ENCODE results near the gene SGIP1. TPM values are rescaled to one million over a fixed set of nuclear protein-coding genes. Genes with fewer than 3 reads are reported as not detected.

SGIP1 gene
- total and polyA plus RNA-seq, 2 of the 4 experiments (the other 2 are of a cell fraction) = 27.1 to 42.7 TPM

DNA sequence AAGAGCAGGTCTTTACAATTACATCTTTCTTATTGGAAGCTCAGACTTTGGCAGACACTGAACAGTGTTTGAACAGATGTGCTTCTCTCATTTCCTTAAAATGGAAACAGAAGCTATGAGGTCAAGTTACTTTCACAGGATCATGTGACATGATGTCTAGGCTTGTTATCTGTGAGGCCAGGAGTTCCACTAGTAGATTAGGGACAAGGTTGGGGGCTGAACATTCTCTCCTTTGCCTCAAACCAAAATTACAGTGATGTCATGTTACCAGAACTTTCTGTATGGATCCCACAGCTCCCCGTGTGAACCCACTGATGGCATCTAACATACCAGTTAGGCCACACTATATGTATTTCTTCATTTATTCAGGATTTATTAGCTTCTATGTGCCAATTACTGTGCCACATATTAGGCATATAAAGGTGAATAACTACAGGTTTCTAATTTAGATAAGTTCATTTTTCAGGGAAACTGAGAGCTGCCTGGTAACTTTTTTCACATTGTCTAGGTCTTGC is 224.3 kb downstream of the SGIP1 start:
- peak; percentile 31 for DNase-seq
- ChIA-PET POLR2A (ENCODE audit: unreplicated experiment) (no interaction called here), CTCF (interaction anchor here (1.0 to 1.4 kb wide), 2 partner anchors 391 to 456 kb away, joined by 3 to 5 read pairs; no protein-coding TSS in a partner anchor)
- Histone ChIP-seq H3K4me1 (ENCODE audit: control insufficient read depth, insufficient read depth, low read length) (no peaks in the 10 kb centered on the region), H2AK9ac (replicated peaks; ENCODE audit: low read depth, low read length, poor library complexity) (no peak overlapping the region), H3K9me3 (ENCODE audit: control insufficient read depth, insufficient read depth, low read length) (no peaks in the 10 kb centered on the region), H3K4me3 (ENCODE audit: insufficient read depth, low read depth, low read length) (no peak overlapping the region), H3K14ac (replicated peaks; ENCODE audit: low read depth, low read length) (no peak overlapping the region), H2BK5ac (ENCODE audit: low read depth, low read length, poor library complexity, severe bottlenecking) (no peak overlapping the region), H2AFZ (replicated peaks; ENCODE audit: low read length, poor library complexity) (no peak overlapping the region), H4K8ac (ENCODE audit: low read depth in 2 of 2, low read length in 2 of 2) (no peak overlapping the region), H4K5ac (ENCODE audit: low read depth, low read length) (no peak overlapping the region), H3K79me1 (ENCODE audit: low read depth in 1 of 2, low read length in 2 of 2) (no peaks in the 10 kb centered on the region), H3K27ac (ENCODE audit: insufficient read depth, low read length) (no peak overlapping the region), H3K9me1 (ENCODE audit: insufficient read depth, low read length) (no peaks in the 10 kb centered on the region), H4K20me1 (ENCODE audit: insufficient read depth, low read length) (no peaks in the 10 kb centered on the region), H4K91ac (ENCODE audit: insufficient read depth, low read depth, low read length) (no peak overlapping the region), H3K56ac (ENCODE audit: extremely low read depth, insufficient read depth, low read length) (no peak overlapping the region), H3K4me2 (ENCODE audit: low read depth, low read length) (no peak overlapping the region), H2BK120ac (ENCODE audit: low read depth, low read length) (no peak overlapping the region), H2BK20ac (ENCODE audit: low read depth, low read length) (no peak overlapping the region), H2BK15ac (ENCODE audit: low read depth, low read length) (no peak overlapping the region), H2AK5ac (ENCODE audit: low read depth, low read length) (no peak overlapping the region), H3K4ac (ENCODE audit: low read depth, low read length) (no peak overlapping the region), H3K36me3 (ENCODE audit: control insufficient read depth, insufficient read depth, low read length) (no peaks in the 10 kb centered on the region), H3K18ac (ENCODE audit: low read depth, low read length) (no peak overlapping the region), H3K23ac (ENCODE audit: low read depth, low read length) (no peak overlapping the region), H3K9ac (ENCODE audit: low read depth, low read length) (no peak overlapping the region), H3K27me3 (ENCODE audit: control insufficient read depth, insufficient read depth, low read length) (no peaks in the 10 kb centered on the region)
- ATAC-seq (ENCODE audit: low read depth) = no peak; the same call in 1 of the 2 replicates
- TF ChIP-seq RFX5 (IDR thresholded peaks at IDR 0.05; ENCODE audit: low read depth, low read length) = no peak
- TF ChIP-seq, protein P1, sequence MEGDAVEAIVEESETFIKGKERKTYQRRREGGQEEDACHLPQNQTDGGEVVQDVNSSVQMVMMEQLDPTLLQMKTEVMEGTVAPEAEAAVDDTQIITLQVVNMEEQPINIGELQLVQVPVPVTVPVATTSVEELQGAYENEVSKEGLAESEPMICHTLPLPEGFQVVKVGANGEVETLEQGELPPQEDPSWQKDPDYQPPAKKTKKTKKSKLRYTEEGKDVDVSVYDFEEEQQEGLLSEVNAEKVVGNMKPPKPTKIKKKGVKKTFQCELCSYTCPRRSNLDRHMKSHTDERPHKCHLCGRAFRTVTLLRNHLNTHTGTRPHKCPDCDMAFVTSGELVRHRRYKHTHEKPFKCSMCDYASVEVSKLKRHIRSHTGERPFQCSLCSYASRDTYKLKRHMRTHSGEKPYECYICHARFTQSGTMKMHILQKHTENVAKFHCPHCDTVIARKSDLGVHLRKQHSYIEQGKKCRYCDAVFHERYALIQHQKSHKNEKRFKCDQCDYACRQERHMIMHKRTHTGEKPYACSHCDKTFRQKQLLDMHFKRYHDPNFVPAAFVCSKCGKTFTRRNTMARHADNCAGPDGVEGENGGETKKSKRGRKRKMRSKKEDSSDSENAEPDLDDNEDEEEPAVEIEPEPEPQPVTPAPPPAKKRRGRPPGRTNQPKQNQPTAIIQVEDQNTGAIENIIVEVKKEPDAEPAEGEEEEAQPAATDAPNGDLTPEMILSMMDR (conservative IDR thresholded peaks at IDR 0.05; ENCODE audit: low read depth, low read length) = no peak
- TF ChIP-seq RCOR1 (IDR thresholded peaks at IDR 0.05; ENCODE audit: insufficient replicate concordance, low read length) = no peak
- no peak for TF ChIP-seq SMC3 (IDR thresholded peaks at IDR 0.05; ENCODE audit: low read depth, low read length)
- no peak for TF ChIP-seq POLR2A (IDR thresholded peaks at IDR 0.05; ENCODE audit: low read depth, low read length)
- no peak for TF ChIP-seq BHLHE40 (IDR thresholded peaks at IDR 0.05; ENCODE audit: low read depth, low read length)
- no peak for TF ChIP-seq FOS (IDR thresholded peaks at IDR 0.05; ENCODE audit: low read depth, low read length)
- TF ChIP-seq USF2 (IDR thresholded peaks at IDR 0.05; ENCODE audit: low read depth, low read length) = no peak
- TF ChIP-seq MXI1 (IDR thresholded peaks at IDR 0.05; ENCODE audit: borderline replicate concordance, low read depth, low read length) = no peak
- TF ChIP-seq CEBPB (IDR thresholded peaks at IDR 0.05; ENCODE audit: low read depth, low read length) = no peak
- TF ChIP-seq RAD21 (IDR thresholded peaks at IDR 0.05; ENCODE audit: low read length) = no peak
- no peak for TF ChIP-seq CHD1 (IDR thresholded peaks at IDR 0.05; ENCODE audit: low read depth, low read length)
- no peak for TF ChIP-seq MAFK (IDR thresholded peaks at IDR 0.05; ENCODE audit: low read depth, low read length)
- no peak for TF ChIP-seq MAZ (IDR thresholded peaks at IDR 0.05; ENCODE audit: borderline replicate concordance, low read depth, low read length)
- TF ChIP-seq, protein P2, sequence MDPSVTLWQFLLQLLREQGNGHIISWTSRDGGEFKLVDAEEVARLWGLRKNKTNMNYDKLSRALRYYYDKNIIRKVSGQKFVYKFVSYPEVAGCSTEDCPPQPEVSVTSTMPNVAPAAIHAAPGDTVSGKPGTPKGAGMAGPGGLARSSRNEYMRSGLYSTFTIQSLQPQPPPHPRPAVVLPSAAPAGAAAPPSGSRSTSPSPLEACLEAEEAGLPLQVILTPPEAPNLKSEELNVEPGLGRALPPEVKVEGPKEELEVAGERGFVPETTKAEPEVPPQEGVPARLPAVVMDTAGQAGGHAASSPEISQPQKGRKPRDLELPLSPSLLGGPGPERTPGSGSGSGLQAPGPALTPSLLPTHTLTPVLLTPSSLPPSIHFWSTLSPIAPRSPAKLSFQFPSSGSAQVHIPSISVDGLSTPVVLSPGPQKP (IDR thresholded peaks at IDR 0.05; ENCODE audit: borderline replicate concordance, low read depth, low read length) = no peak
- no peak for TF ChIP-seq NFE2L2 (IDR thresholded peaks at IDR 0.05; ENCODE audit: low read depth, low read length)
- dilution Hi-C loops (cut with HindIII; ENCODE audit: low sequenced_read_pairs, unreplicated experiment) = no loop called here
- WGBS, 2 experiments (ENCODE audit: extremely low coverage in 2 of 2, insufficient read length in 1 of 2) = no CpG with 5 or more reads among the region's 1 CpG
- in situ Hi-C loops (cut with MboI; ENCODE audit: low sequenced_read_pairs) = loop anchor here (25.0 kb wide), 1 partner anchor 729 kb away; no protein-coding TSS in a partner anchor
- BruUV-seq (replicated peaks) = no TSS peak
- intact Hi-C loops (cut with micrococcal nuclease) = no loop called here

All from IMR-90 (cell line).